GM12878 (cell line): ENCODE results near the gene CCDC136. TPM values are rescaled to one million over a fixed set of nuclear protein-coding genes. Genes with fewer than 3 reads are reported as not detected.

Experiments
- ATAC-seq: fragments of 200-7000 bp; cut with Tn5 transposase; 3 replicates; pipeline ENCODE4 v1.9.1; 2020; ENCODE audit warnings: mild to moderate bottlenecking, moderate library complexity
- BruUV-seq: library from RNA; stranded (reverse); fragments of 400-500 nt; replicated peaks from 2 replicates; lab custom pipeline; 2021; lab: Mats Ljungman, UMichigan
- CTCF ChIA-PET: fragments of 300-600 bp; sonication (Branson Sonifier 250); formaldehyde crosslinking; extraction: SDS; loops from one replicate; lab custom pipeline; 2021; ENCODE audit warnings: inconsistent platforms; lab: Yijun Ruan, JAX
- POLR2A ChIA-PET: fragments of 350-600 bp; formaldehyde crosslinking; extraction: SDS; loops from one replicate; lab custom pipeline; 2021; ENCODE audit warnings: inconsistent platforms; lab: Charles Lee
- RAD21 ChIA-PET: fragments of 300-600 bp; sonication (Branson Sonifier 250); formaldehyde crosslinking; loops from one replicate; lab custom pipeline; 2023; ENCODE audit warnings: antibody characterized with exemption; ENCODE audit not compliant: unreplicated experiment; lab: Charles Lee
- SMC1A ChIA-PET: fragments of 300-600 bp; sonication (Branson Sonifier 250); formaldehyde crosslinking; loops from one replicate; lab custom pipeline; 2023; ENCODE audit not compliant: unreplicated experiment, uncharacterized antibody; lab: Charles Lee
- DNase-seq: peaks from one replicate; pipeline ENCODE4 v3.0.0-alpha.2; 2011; ENCODE audit warnings: low read depth, low spot score
- FAIRE-seq: peaks from 3 replicates; lab custom pipeline; 2011; peaks lifted over from hg19 to GRCh38; lab: Jason Lieb, UNC
- H2AFZ ChIP-seq: 2 replicates; pipeline ENCODE4 v1.6.0; 2011; ENCODE audit warnings: low read depth, low read length, control low read depth; ENCODE audit not compliant: control insufficient read depth
- H3K27ac ChIP-seq: 2 replicates; pipeline ENCODE4 v1.5.1; 2011; ENCODE audit warnings: control low read depth; ENCODE audit not compliant: control insufficient read depth, insufficient read depth
- H3K27me3 ChIP-seq, 2 experiments: replicated peaks in 1 of 2; 2 replicates each; pipeline versions ENCODE4 v1.6.0 to v1.6.1; 2011; ENCODE audit warnings: low read length in 1 of 2; ENCODE audit not compliant: control insufficient read depth in 2 of 2, insufficient read depth in 2 of 2
- H3K36me3 ChIP-seq, 2 experiments: 2 replicates each; pipeline ENCODE4 v1.5.1; 2011; ENCODE audit warnings: low read length in 1 of 2; ENCODE audit not compliant: control insufficient read depth in 2 of 2, insufficient read depth in 2 of 2
- H3K4me1 ChIP-seq: 2 replicates; pipeline ENCODE4 v1.6.1; 2011; ENCODE audit warnings: mild to moderate bottlenecking, low read length, moderate library complexity, mixed read lengths; ENCODE audit not compliant: control insufficient read depth, insufficient read depth
- H3K4me2 ChIP-seq: 2 replicates; pipeline ENCODE4 v1.6.0; 2011; ENCODE audit warnings: control low read depth; ENCODE audit not compliant: control insufficient read depth, insufficient read depth
- H3K4me3 ChIP-seq: fragments of 200-600 bp; sonication (generic); 2 replicates; pipeline ENCODE4 v1.5.1; 2016
- H3K79me2 ChIP-seq: 2 replicates; pipeline ENCODE4 v1.6.0; 2011; ENCODE audit warnings: low read length; ENCODE audit not compliant: control insufficient read depth, insufficient read depth
- H3K9ac ChIP-seq: 2 replicates; pipeline ENCODE4 v1.8.0; 2011; ENCODE audit warnings: low read length, control low read depth, mixed read lengths; ENCODE audit not compliant: control insufficient read depth, insufficient read depth
- H3K9me3 ChIP-seq: replicated peaks from 3 replicates; pipeline ENCODE4 v1.5.1; 2011; ENCODE audit warnings: mild to moderate bottlenecking, low read length; ENCODE audit not compliant: control insufficient read depth, insufficient read depth
- H4K20me1 ChIP-seq: 2 replicates; pipeline ENCODE4 v1.6.0; 2011; ENCODE audit not compliant: control insufficient read depth, insufficient read depth
- ATF7 ChIP-seq: fragments of 450-650 bp; IDR thresholded peaks from 2 replicates; pipeline ENCODE4 v1.6.1; 2016; ENCODE audit warnings: low read depth, mild to moderate bottlenecking
- BHLHE40 ChIP-seq, 2 experiments: fragments of 450-650 bp in 1 of 2; IDR thresholded peaks; 2 replicates each; pipeline ENCODE4 v1.6.1; 2011 to 2017; ENCODE audit warnings: low read depth in 2 of 2, borderline replicate concordance in 1 of 2, improper control_type of control experiment in 1 of 2, low read length in 1 of 2, mild to moderate bottlenecking in 1 of 2
- CHD1 ChIP-seq: IDR thresholded peaks from 2 replicates; pipeline ENCODE4 v1.6.1; 2012; ENCODE audit warnings: low read depth, low read length, improper control_type of control experiment
- CREB1 ChIP-seq: IDR thresholded peaks from 2 replicates; pipeline ENCODE4 v1.6.1; 2012; ENCODE audit warnings: low read depth, mild to moderate bottlenecking, inconsistent platforms
- GABPA ChIP-seq: IDR thresholded peaks from 2 replicates; pipeline ENCODE4 v1.6.1; 2014; ENCODE audit warnings: antibody characterized with exemption, low read depth, mild to moderate bottlenecking, inconsistent platforms
- JUND ChIP-seq: IDR thresholded peaks from 2 replicates; pipeline ENCODE4 v1.6.1; 2012; ENCODE audit warnings: low read depth, mild to moderate bottlenecking, low read length, improper control_type of control experiment, moderate library complexity
- MEF2A ChIP-seq: IDR thresholded peaks from 2 replicates; pipeline ENCODE4 v1.6.1; 2011; ENCODE audit warnings: low read depth, mild to moderate bottlenecking, low read length, moderate library complexity; ENCODE audit not compliant: insufficient read depth
- RFX5 ChIP-seq: IDR thresholded peaks from 2 replicates; pipeline ENCODE4 v1.6.1; 2011; ENCODE audit warnings: low read depth, low read length, improper control_type of control experiment
- SMARCA5 ChIP-seq: fragments of 450-650 bp; IDR thresholded peaks from 2 replicates; pipeline ENCODE4 v1.6.1; 2017; ENCODE audit warnings: mild to moderate bottlenecking
- SMC3 ChIP-seq: IDR thresholded peaks from 2 replicates; pipeline ENCODE4 v1.6.1; 2011; ENCODE audit warnings: low read length, improper control_type of control experiment, borderline replicate concordance
- SUPT20H ChIP-seq: IDR thresholded peaks from 2 replicates; pipeline ENCODE4 v1.6.1; 2011; ENCODE audit warnings: low read depth, mild to moderate bottlenecking, low read length, moderate library complexity, borderline replicate concordance; ENCODE audit not compliant: control insufficient read depth
- TBL1XR1 ChIP-seq: IDR thresholded peaks from 2 replicates; pipeline ENCODE4 v1.6.1; 2012; ENCODE audit warnings: low read depth, low read length, improper control_type of control experiment
- ZBED1 ChIP-seq: IDR thresholded peaks from 2 replicates; pipeline ENCODE4 v1.6.1; 2016; ENCODE audit warnings: borderline replicate concordance
- WGBS: methylation state at CpG from one replicate; pipeline ENCODE4 v1.1.6; 2016; ENCODE audit warnings: low lambda C conversion rate; ENCODE audit not compliant: insufficient replicate concordance, insufficient coverage; ENCODE audit errors: missing lambda C conversion rate; 5-methylcytosine and 5-hydroxymethylcytosine counted together
- in situ Hi-C: fragments of 300-500 bp; cut with MboI; formaldehyde crosslinking; loops from 9 replicates; pipeline ENCODE4 v1.14.3; 2018; ENCODE audit warnings: mixed read lengths
- intact Hi-C: fragments of 100-400 bp; cut with micrococcal nuclease; formaldehyde crosslinking; loops from one replicate; pipeline ENCODE4 v1.14.2; 2022; ENCODE audit not compliant: unreplicated experiment
- polyA plus RNA-seq, 11 experiments: library from polyadenylated mRNA; depleted of rRNA in 4 of 11; unstranded in 6 of 11; stranded (reverse) in 5 of 11; fragments of >200 nt; fragmentation: Nextera tagmentation in 4 of 11; fragmentation: Illumina TruSeq in 1 of 11; extraction: Ambion mirVana in 4 of 11; extraction: Trizol in 1 of 11; gene quantifications; 1 replicate in 1 of 11; 2 replicates in 10 of 11; pipeline versions ENCODE4 v1.2.1 to v1.2.3, GENCODE V29; 2011 to 2016; ENCODE audit warnings: inconsistent platforms in 2 of 11, missing spikeins in 2 of 11, low read depth in 1 of 11
- total RNA-seq, 4 experiments: library from RNA; depleted of rRNA in 3 of 4; stranded (reverse); fragments of >200 nt in 3 of 4; fragmentation: Illumina TruSeq in 1 of 4; extraction: Trizol in 1 of 4; gene quantifications; 2 replicates each; pipeline versions ENCODE4 v1.2.1 to v1.2.3, GENCODE V29; 2013 to 2021
- TF ChIP-seq, protein P1 (sequence below): fragments of 450-650 bp; IDR thresholded peaks from 2 replicates; pipeline ENCODE4 v1.6.1; 2018; ENCODE audit warnings: mild to moderate bottlenecking, low read depth, moderate library complexity; ENCODE audit not compliant: partially characterized antibody
- TF ChIP-seq, protein P2 (sequence below): IDR thresholded peaks from 2 replicates; pipeline ENCODE4 v1.6.1; 2012; ENCODE audit warnings: low read depth, low read length, improper control_type of control experiment
- TF ChIP-seq, protein P3 (sequence below): IDR thresholded peaks from 2 replicates; pipeline ENCODE4 v1.6.1; 2012; ENCODE audit warnings: low read depth, low read length, improper control_type of control experiment

The CCDC136 gene
- total and polyA plus RNA-seq, 10 of the 15 experiments (the other 5 are each of a cell fraction or from before 2014, with no cell fraction given), result 0.32 to 4.8 (median 1.5) TPM

DNA sequence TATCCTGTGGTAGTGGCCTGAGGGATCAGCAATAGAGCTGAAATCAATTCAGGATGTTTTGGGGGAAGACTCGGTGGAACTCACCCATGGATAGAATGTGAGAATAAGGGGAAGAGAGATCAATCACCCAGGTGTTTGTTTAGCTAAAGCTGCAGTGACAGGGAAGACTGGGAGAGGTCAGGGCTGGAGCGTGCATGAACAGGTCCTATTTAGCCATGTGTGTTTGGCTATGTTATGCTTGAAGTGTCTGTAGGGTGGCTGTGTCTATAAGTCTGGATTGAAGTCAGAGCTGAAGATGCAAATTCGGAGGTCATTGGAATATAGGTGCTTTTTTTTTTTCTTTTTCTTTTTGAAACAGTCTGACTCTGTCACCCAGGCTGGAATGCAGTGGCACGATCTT is 75.5 kb downstream of the CCDC136 start:
- Histone ChIP-seq H3K27me3 (no peaks in the 10 kb centered on the region), H3K9ac (no peak overlapping the region), H3K79me2 (peaks cover 18% of the 10 kb centered on the region), H3K4me1 (peaks cover 11% of the 10 kb centered on the region; the same call in 1 of the 2 replicates), H3K9me3 (no peaks in the 10 kb centered on the region), H2AFZ (no peak overlapping the region), H3K36me3 (no peaks in the 10 kb centered on the region; a peak in 2 of 4 replicates), H4K20me1 (no peaks in the 10 kb centered on the region), H3K4me3 (no peak overlapping the region), H3K27ac (no peak overlapping the region), H3K4me2 (no peak overlapping the region)
- ATAC-seq, result no peak
- CTCF ChIA-PET, result interaction anchor here (0.6 to 1.4 kb wide), 5 partner anchors 16 to 344 kb away, joined by 3 to 9 read pairs (median 4); no protein-coding TSS in a partner anchor
- TF ChIP-seq GABPA, result no peak
- TF ChIP-seq, protein P1, sequence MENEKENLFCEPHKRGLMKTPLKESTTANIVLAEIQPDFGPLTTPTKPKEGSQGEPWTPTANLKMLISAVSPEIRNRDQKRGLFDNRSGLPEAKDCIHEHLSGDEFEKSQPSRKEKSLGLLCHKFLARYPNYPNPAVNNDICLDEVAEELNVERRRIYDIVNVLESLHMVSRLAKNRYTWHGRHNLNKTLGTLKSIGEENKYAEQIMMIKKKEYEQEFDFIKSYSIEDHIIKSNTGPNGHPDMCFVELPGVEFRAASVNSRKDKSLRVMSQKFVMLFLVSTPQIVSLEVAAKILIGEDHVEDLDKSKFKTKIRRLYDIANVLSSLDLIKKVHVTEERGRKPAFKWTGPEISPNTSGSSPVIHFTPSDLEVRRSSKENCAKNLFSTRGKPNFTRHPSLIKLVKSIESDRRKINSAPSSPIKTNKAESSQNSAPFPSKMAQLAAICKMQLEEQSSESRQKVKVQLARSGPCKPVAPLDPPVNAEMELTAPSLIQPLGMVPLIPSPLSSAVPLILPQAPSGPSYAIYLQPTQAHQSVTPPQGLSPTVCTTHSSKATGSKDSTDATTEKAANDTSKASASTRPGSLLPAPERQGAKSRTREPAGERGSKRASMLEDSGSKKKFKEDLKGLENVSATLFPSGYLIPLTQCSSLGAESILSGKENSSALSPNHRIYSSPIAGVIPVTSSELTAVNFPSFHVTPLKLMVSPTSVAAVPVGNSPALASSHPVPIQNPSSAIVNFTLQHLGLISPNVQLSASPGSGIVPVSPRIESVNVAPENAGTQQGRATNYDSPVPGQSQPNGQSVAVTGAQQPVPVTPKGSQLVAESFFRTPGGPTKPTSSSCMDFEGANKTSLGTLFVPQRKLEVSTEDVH, result no peak
- TF ChIP-seq RFX5, result no peak
- TF ChIP-seq SMC3, result no peak
- no peak for TF ChIP-seq JUND
- TF ChIP-seq CREB1, result no peak
- TF ChIP-seq SUPT20H, result no peak
- no peak for TF ChIP-seq SMARCA5
- TF ChIP-seq CHD1, result no peak
- TF ChIP-seq, protein P2, sequence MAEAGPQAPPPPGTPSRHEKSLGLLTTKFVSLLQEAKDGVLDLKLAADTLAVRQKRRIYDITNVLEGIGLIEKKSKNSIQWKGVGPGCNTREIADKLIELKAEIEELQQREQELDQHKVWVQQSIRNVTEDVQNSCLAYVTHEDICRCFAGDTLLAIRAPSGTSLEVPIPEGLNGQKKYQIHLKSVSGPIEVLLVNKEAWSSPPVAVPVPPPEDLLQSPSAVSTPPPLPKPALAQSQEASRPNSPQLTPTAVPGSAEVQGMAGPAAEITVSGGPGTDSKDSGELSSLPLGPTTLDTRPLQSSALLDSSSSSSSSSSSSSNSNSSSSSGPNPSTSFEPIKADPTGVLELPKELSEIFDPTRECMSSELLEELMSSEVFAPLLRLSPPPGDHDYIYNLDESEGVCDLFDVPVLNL, result no peak
- TF ChIP-seq ATF7, result no peak
- no peak for TF ChIP-seq ZBED1
- TF ChIP-seq, protein P3, sequence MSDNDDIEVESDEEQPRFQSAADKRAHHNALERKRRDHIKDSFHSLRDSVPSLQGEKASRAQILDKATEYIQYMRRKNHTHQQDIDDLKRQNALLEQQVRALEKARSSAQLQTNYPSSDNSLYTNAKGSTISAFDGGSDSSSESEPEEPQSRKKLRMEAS, result no peak
- no peak for TF ChIP-seq TBL1XR1
- no peak for TF ChIP-seq BHLHE40 (IDR thresholded peaks at IDR 0.05; ENCODE audit: borderline replicate concordance in 1 of 2, low read depth in 2 of 2, low read length in 1 of 2)
- no peak for TF ChIP-seq MEF2A
- intact Hi-C loops (no loop called here), in situ Hi-C loops (no loop called here)
- no TSS peak for BruUV-seq
- no peak for DNase-seq
- RAD21 ChIA-PET, result interaction anchor here (0.9 kb wide), 1 partner anchor 223 kb away, joined by 4 read pairs; no protein-coding TSS in a partner anchor
- POLR2A ChIA-PET, result no interaction called here
- no peak for FAIRE-seq
- WGBS, result 84% methylated on average over 4 of the region's 4 CpGs
- SMC1A ChIA-PET, result interaction anchor here (0.7 to 1.5 kb wide), 5 partner anchors 12 to 227 kb away, joined by 3 read pairs; no protein-coding TSS in a partner anchor
